Stimulated activated CD8-positive, alpha-beta memory T cell treated with anti-CD3 and anti-CD28 coated beads, Interleukin-2, amount 100 ng/mL, for 1 hour (primary cell): ENCODE results near the gene ZNF639.

ENCODE experiments used
- DNase-seq, 2 donors: peaks; one replicate each; pipeline ENCODE4 v3.0.0-alpha.2; 2020; ENCODE audit warnings: low read depth in 2 of 2

The ZNF639 gene

GRCh38 chr3:179309225-179310078, 13.4 kb upstream of the ZNF639 start:
- DNase-seq: no peak

DNA sequence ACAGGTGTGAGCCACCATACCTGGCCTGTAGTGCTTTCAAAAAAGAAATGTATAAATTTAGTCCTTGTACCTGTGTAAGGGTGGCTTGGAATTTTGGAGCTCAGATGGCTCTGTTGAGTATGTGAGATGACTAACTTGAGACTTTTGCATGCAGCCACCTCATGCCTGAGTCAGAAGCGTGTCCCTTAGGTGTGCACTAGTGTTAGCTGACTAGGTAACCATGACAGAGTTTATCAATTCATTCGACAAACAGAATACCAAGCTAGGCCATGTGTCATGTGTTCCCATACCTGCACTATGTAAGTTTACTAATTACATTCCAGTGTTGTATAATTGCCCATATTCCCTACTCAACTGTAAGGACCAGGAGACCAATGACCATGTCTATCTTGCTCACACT, 4.0 kb upstream of the ZNF639 start:
- no peak for DNase-seq

- DNase-seq: no peak
Observed at GRCh38 chr3:179321668-179322285, 1.1 kb upstream of the ZNF639 start.

DNA sequence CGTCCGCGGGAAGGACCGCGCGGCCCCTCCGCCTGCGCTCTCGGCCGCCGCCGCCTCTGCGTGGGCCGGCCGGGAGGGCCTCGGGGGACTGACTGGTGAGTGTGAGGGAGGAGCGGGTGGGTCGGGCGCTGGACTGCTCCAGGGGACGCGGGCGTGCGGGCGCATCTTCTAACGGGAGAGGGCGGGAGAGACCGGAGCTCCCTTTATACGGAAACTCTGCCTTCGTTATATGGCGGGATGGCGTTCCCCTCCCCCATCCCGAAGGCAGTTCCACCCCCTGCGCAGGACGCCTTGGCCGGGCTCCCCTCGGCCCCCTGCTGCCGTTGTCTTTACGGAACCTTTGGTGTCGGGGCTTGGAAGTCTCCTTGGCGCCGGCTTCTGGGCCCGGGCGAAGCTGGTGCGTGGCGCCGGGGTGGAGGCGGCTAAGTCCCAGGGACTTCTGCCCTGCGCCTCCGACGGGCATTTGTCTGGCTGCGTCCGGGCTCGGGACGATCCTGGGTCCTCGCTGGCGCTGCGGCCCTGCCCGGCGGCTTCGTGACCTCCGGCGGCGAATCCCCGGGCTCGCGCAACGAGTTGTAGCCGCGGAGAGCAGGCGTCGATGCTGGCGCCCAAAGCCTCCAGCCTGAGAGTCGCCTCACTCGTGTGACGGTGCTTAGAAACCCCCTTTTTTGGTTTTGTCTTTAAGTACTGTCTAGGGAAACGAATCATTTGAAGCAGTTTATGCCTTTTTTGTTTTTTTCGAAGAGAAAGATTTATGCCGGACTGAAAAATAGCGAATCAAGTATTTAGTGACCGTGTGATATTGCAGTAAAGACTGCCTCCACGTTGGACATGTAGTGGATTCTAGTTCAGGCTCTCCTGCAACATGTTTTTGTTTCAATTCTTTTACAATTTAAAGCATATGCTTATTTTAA, 623 bp downstream of the ZNF639 start:
- DNase-seq: peak; percentile 24 to 29

DNA sequence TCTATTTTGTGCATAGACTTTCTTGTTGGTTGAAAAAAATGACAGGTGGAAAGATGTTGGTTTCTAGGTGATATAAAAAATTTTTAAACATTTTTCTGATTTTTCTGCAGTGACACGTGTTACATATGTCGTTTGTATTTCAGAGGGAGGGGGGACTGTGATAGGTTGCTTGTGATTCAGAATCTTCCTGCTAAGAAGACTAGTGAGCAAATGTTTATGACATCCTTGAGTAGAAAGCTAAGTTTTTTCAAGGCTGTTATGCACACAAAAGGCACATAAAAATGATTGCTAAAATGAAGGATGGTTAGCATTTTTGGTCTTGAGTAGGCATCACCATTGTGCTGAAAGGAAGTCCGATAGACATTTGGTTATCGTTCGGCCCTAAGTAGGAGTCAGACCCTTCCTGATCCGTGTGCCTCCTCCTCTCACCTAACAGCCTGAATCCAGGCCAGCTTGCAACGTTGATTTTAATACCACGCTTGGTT, 1.5 kb downstream of the ZNF639 start:
- DNase-seq: no peak

DNA sequence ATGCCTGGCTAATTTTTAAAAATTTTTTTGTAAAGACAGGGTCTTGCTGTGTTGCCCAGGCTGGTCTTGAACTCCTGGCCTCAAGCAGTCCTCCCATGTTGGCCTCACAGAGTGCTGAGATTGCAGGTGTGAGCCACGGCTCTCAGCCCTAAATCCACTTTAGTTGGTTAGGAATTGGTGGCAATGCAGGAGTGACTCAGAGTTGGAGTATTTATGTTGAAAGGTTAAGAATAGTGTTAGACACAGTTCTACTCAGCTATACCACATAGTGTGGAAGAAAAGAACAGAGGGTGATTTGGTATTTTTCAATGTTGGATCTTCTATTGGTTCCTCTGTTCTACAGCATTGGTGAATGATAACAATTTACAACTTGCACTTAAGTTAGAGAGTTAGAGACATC, 7.6 kb downstream of the ZNF639 start:
- DNase-seq: no peak

GRCh38 chr3:179332240-179332639, 9.4 kb downstream of the ZNF639 start:
- DNase-seq: no peak

DNA sequence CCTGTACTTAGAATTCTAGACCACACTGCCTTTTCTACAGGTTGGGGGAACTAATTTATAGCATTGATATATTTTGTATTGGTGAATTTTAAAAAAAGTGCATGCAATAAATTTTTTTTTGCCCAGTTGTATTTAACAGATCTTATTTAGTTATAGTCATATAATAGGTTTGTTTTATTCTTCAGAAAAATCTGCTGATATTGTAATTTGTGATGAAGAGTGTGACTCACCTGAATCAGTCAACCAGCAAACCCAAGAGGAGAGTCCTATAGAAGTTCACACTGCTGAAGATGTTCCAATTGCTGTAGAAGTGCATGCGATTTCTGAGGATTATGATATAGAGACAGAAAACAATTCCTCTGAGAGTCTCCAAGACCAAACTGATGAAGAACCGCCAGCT, 10.3 kb downstream of the ZNF639 start:
- DNase-seq: no peak

GRCh38 chr3:179336345-179336929, 13.6 kb downstream of the ZNF639 start:
- no peak for DNase-seq

GRCh38 chr3:179347345-179348194, 24.7 kb downstream of the ZNF639 start, which contains the start of gene MFN1:
Gene MFN1, plus strand, starts transcription at chr3:179347709. Its CDS starts 1,143 bp downstream, at chr3:179348852.
- peak; percentile 68 to 79 for DNase-seq

DNA sequence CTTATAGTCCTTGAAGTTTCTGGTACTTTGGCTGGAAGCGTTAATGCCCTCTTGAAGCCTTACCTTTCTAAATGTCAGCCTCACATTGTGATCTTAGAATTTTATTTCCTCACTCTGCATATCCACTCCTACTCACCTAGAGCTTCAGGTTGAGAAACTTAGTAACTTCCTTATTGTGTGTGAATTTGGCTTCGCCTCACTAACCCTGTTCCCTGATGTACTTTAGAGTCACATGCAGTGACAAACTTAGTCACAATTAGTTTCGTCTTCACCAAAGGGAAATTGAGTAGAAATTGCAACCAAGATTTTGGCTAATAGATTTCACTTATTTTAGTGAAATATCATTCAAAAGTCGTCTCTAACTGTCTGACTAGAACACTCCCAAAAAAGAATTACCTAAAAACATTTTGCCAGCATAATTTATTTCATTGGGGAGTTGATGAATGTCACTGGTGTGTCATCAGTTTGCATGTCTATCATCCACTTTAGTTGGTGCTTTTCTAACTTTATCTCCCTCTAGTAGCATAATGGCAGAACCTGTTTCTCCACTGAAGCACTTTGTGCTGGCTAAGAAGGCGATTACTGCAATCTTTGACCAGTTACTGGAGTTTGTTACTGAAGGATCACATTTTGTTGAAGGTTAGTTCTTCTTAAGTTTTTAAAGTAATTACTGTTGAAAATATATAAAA, 25.6 kb downstream of the ZNF639 start:
- DNase-seq: no peak

- DNase-seq: no peak
Observed at GRCh38 chr3:179355996-179356395, 33.2 kb downstream of the ZNF639 start.

- DNase-seq: no peak
Observed at GRCh38 chr3:179363332-179363731, 40.5 kb downstream of the ZNF639 start.

DNA sequence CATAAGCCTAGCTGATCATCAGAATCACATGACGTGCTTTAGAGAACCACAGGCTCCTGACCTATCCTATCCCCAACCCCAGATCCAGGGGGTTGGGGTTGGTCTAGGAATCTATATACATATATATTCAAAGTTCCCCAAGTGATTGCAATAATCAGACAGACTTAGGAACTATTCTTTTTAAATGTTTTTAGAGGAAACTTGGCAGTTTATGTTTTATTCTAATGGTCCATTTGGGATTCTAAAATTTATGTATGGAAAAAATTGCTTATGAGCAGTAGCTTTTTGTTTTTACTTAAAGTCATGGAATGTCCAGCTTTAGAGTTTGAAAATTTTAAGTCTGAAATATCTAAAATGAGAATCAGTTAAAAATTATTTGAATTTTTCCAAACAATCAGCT, 46.8 kb downstream of the ZNF639 start:
- no peak for DNase-seq

- no peak for DNase-seq
Observed at GRCh38 chr3:179373938-179374337, 51.1 kb downstream of the ZNF639 start.

GRCh38 chr3:179375091-179375999, 52.5 kb downstream of the ZNF639 start:
- DNase-seq: no peak

DNA sequence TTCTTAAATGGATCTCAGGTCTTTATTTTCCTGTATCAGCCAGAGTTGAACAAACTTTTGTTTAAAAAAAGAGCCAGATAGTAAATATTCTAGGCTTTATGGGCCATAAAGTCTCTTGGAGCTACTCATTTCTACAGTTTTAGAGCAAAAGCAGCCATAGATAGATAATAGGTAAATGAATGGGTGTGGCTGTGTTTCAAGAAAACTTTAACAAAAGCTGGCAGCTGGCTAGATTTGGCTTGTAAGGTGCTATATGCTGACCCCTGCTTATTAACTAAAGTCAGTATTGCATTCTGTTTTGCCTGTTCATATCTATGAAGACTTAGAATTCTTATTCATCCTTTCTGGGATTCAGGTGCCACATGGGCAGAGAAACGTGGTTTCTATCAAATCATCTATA, 53.6 kb downstream of the ZNF639 start:
- no peak for DNase-seq
